Mononuclear cell (primary cell): ENCODE data around the gene EPG5. TPM values are rescaled to one million over a fixed set of nuclear protein-coding genes. Genes with fewer than 3 reads are reported as not detected.

ENCODE experiments used
- H3K27me3 ChIP-seq: 2 replicates; pipeline ENCODE4 v1.6.0; 2011; ENCODE audit warnings: low read length, control low read depth; ENCODE audit not compliant: insufficient read depth
- H3K4me1 ChIP-seq: 2 replicates; pipeline ENCODE4 v1.5.1; 2011; ENCODE audit warnings: mild to moderate bottlenecking, low read length, control low read depth; ENCODE audit not compliant: insufficient read depth
- H3K4me3 ChIP-seq: 2 replicates; pipeline ENCODE4 v1.5.1; 2011; ENCODE audit warnings: mild to moderate bottlenecking, low read length, moderate library complexity
- H3K9me3 ChIP-seq: 2 replicates; pipeline ENCODE4 v1.5.1; 2011; ENCODE audit warnings: low read depth, mild to moderate bottlenecking, control low read depth, low read length
- total RNA-seq: library from RNA; depleted of rRNA; stranded (reverse); fragments of >200 nt; gene quantifications from one replicate; pipeline ENCODE4 v1.2.3, GENCODE V29; 2012

Gene EPG5
- total RNA-seq, 1 donor: 44.0 TPM

DNA sequence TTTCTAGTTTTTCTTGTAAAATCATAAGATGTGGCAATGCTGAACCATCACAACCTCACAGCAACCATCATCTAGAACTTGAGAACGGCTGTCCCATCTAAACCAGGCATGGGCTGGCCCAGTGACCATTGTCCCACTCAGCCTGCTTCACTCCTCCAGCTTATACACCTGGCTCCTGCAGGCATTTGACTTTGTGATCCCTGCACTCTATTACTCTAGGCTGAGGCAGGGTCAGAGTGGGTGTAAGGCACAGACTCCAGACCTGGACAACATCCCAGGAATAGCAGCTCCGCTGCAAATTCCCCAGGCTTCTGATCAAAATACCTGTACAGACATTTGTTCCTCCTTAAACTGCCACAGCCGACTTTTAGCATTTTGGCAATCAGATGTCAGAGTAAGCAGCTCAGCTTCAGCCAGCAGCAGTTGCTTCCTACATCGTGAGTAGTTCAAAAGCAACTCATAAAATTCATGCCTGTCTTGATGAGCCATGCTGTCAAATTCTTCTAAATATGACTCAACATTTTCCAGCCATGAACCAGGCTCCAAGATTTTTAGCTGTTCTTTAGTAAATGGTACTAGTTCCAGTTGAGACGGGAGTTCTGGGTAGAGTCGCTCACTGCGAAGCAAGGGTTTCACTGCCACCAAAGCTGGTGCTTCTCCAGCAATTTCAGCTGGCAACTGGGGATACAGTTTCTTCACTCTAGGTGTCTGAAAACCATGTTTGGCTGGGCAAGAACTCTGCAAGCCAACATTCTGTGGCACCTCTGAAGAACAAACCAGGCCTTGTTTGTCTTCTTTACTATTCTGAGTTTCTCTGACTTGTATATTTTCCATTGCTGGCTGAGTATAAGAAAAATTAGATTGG is 12.8 kb downstream of the EPG5 start:
- peaks cover 9% of the 10 kb centered on the region for H3K4me1 ChIP-seq
- no peaks in the 10 kb centered on the region for H3K9me3 ChIP-seq
- no peak overlapping the region for H3K4me3 ChIP-seq
- H3K27me3 ChIP-seq: no peaks in the 10 kb centered on the region

GRCh38 chr18:45951016-45951714 is 16.0 kb downstream of the EPG5 start:
- no peaks in the 10 kb centered on the region for H3K4me1 ChIP-seq
- H3K27me3 ChIP-seq: no peaks in the 10 kb centered on the region
- H3K9me3 ChIP-seq: no peaks in the 10 kb centered on the region
- no peak overlapping the region for H3K4me3 ChIP-seq

- Histone ChIP-seq H3K4me1 (no peaks in the 10 kb centered on the region), H3K9me3 (no peaks in the 10 kb centered on the region), H3K4me3 (no peak overlapping the region), H3K27me3 (no peaks in the 10 kb centered on the region)
Measured at GRCh38 chr18:45945669-45946068, 21.5 kb downstream of the EPG5 start.

- Histone ChIP-seq H3K9me3 (no peaks in the 10 kb centered on the region), H3K4me3 (no peak overlapping the region), H3K27me3 (no peaks in the 10 kb centered on the region), H3K4me1 (peaks cover 5% of the 10 kb centered on the region)
Measured at GRCh38 chr18:45940724-45941123, 26.4 kb downstream of the EPG5 start.

- Histone ChIP-seq H3K4me1 (peaks cover 5% of the 10 kb centered on the region), H3K9me3 (no peaks in the 10 kb centered on the region), H3K4me3 (no peak overlapping the region), H3K27me3 (no peaks in the 10 kb centered on the region)
Measured at GRCh38 chr18:45939236-45939635, 27.9 kb downstream of the EPG5 start.

GRCh38 chr18:45938488-45938935 is 28.6 kb downstream of the EPG5 start:
- Histone ChIP-seq H3K27me3 (no peaks in the 10 kb centered on the region), H3K4me3 (no peak overlapping the region), H3K9me3 (no peaks in the 10 kb centered on the region), H3K4me1 (peaks cover 5% of the 10 kb centered on the region)

DNA sequence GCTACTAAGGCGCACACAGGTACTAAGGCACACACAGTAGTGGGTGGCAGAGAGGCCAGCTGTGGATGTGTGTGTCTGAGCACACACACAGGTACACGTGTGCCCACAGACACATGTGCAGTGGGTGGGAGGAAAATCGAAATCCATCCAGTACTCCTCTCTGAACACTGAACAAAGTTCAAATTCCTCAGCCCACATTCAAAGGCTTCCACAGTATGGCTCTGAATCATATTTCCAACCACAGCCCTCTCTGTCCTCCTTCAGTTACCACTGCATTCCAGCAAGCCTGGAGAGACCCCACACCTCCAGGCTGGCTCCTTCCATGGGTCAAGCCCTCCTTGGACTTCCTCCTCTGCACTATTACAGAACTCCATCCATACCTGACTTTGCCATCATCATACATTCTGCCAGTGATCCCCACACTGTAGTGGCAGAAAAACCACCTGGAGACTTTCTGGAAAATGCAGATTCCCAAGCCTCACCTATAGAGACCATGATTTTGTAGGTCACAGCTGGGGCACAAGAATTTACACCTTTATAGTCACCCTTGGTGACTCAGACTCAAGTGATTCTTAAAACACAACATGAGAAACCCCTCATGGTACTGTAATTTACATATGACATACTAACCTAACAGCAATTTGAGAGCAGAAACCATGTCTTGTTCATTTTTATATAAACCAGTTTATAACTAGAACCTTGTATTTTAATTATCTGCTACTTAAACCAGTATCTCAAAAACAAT is 31.4 kb downstream of the EPG5 start:
- Histone ChIP-seq H3K4me1 (peaks cover 5% of the 10 kb centered on the region), H3K4me3 (no peak overlapping the region), H3K27me3 (no peaks in the 10 kb centered on the region), H3K9me3 (no peaks in the 10 kb centered on the region)

GRCh38 chr18:45932708-45933107 is 34.4 kb downstream of the EPG5 start:
- Histone ChIP-seq H3K4me3 (no peak overlapping the region), H3K27me3 (no peaks in the 10 kb centered on the region), H3K4me1 (no peaks in the 10 kb centered on the region), H3K9me3 (no peaks in the 10 kb centered on the region)

GRCh38 chr18:45930963-45931362 is 36.2 kb downstream of the EPG5 start:
- Histone ChIP-seq H3K9me3 (no peaks in the 10 kb centered on the region), H3K4me1 (no peaks in the 10 kb centered on the region), H3K27me3 (no peaks in the 10 kb centered on the region), H3K4me3 (no peak overlapping the region)

- no peaks in the 10 kb centered on the region for H3K4me1 ChIP-seq
- no peak overlapping the region for H3K4me3 ChIP-seq
- no peaks in the 10 kb centered on the region for H3K9me3 ChIP-seq
- no peaks in the 10 kb centered on the region for H3K27me3 ChIP-seq
Measured at GRCh38 chr18:45926691-45927090, 40.4 kb downstream of the EPG5 start.

- Histone ChIP-seq H3K27me3 (no peaks in the 10 kb centered on the region), H3K9me3 (no peaks in the 10 kb centered on the region), H3K4me1 (no peaks in the 10 kb centered on the region), H3K4me3 (no peak overlapping the region)
Measured at GRCh38 chr18:45926085-45926484, 41.0 kb downstream of the EPG5 start.

DNA sequence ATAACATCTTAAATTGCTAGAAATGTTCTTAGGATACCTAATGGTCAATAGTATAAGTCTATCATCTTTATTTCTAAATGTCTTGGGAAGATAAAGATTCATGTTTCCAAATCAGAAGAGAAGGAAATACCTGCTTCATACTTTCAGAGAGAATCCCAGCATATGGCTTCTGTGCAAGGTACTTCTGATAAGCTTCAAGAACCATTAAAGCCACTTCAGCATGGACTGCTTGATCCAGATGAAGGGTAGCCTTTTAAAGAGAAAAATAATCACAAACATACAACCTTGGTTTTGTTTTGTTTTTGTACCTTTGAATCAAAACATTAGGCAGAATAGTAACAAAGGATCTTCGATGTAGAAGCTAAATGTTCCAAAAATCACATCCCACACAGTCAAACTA is 44.0 kb downstream of the EPG5 start:
- Histone ChIP-seq H3K4me3 (no peak overlapping the region), H3K27me3 (no peaks in the 10 kb centered on the region), H3K4me1 (peaks cover 6% of the 10 kb centered on the region), H3K9me3 (no peaks in the 10 kb centered on the region)

DNA sequence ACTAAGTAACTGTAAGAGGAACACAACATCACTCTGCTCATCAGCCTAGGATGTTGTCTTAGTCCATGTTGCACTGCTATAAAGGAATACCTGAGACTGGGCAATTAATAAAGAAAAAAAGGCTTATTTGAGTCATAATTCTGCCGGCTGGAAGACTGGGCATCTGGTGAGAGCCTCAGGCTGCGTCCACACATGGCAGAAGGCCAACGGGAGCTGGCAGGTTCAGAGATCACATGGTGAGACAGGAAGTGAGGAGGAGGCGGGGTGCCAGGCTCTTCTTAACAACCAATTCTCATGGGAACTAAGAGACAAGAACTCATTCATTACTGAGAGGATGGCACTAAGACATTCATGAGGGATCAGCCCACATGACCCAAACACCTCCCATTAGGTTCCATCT is 46.8 kb downstream of the EPG5 start:
- H3K4me3 ChIP-seq: no peak overlapping the region
- no peaks in the 10 kb centered on the region for H3K9me3 ChIP-seq
- H3K27me3 ChIP-seq: no peaks in the 10 kb centered on the region

GRCh38 chr18:45916302-45916701 is 50.8 kb downstream of the EPG5 start:
- Histone ChIP-seq H3K4me3 (no peak overlapping the region), H3K4me1 (peaks cover 6% of the 10 kb centered on the region), H3K9me3 (no peaks in the 10 kb centered on the region), H3K27me3 (no peaks in the 10 kb centered on the region)

More for the DNA sequence above, 46.8 kb downstream of the EPG5 start:
- H3K4me1 ChIP-seq: peaks cover 6% of the 10 kb centered on the region

DNA sequence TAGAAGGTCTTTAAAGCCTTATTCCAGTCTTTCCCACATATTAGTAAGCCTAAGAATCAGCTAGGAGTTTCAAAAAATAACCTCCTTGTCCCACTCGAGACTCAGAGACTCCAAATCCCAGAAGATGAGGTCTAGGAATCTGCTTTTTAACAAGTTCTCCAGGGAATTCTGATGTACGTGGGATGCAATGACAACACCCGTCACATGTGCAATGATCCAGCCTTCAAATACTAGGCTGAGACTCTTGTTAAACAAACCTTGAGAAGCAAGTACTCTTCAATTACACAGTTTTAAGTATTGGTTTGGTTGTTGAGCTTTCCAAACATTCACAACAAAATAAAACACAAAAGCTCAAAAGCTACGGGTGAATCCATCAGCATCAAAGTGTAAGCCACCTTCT is 53.9 kb downstream of the EPG5 start:
- Histone ChIP-seq H3K4me1 (no peaks in the 10 kb centered on the region), H3K9me3 (no peaks in the 10 kb centered on the region), H3K4me3 (no peak overlapping the region)

More for the DNA sequence above, 53.9 kb downstream of the EPG5 start:
- H3K27me3 ChIP-seq: no peaks in the 10 kb centered on the region
